Mammary epithelial cell (primary cell): ENCODE measurements around the gene SKIC8.

Experiments used
- CTCF ChIP-seq, 2 donors: IDR thresholded peaks in 1 of 2; conservative IDR thresholded peaks in 1 of 2; 2 replicates each; pipeline ENCODE4 v1.5.1; 2011 to 2012; ENCODE audit warnings: inconsistent platforms in 2 of 2, low read length in 2 of 2, mild to moderate bottlenecking in 2 of 2, control low read depth in 1 of 2, low read depth in 1 of 2; ENCODE audit not compliant: insufficient read depth in 1 of 2; ENCODE audit errors: extremely low read depth in 1 of 2
- EZH2 ChIP-seq: IDR thresholded peaks from 2 replicates; pipeline ENCODE4 v1.6.1; 2012; ENCODE audit warnings: low read length, inconsistent platforms, borderline replicate concordance

- TF ChIP-seq CTCF (conservative IDR thresholded peaks at IDR 0.05 in 1 of 2, IDR thresholded peaks at IDR 0.05 in 1 of 2; ENCODE audit: extremely low read depth in 1 of 2, insufficient read depth in 1 of 2, low read depth in 1 of 2, low read length in 2 of 2) (no peak), EZH2 (no peak)
These were observed 48.3 kb downstream of the SKIC8 start for GRCh38 chr15:78251136-78251535.
